ENCODE results near the gene CSNK2B. TPM values are rescaled to one million over a fixed set of nuclear protein-coding genes. Genes with fewer than 3 reads are reported as not detected.

Gene CSNK2B
- total and polyA plus RNA-seq, 9 of the 15 experiments (the other 6 are each of a cell fraction or from before 2014, with no cell fraction given) = 120 to 1,126 (median 529) TPM

DNA sequence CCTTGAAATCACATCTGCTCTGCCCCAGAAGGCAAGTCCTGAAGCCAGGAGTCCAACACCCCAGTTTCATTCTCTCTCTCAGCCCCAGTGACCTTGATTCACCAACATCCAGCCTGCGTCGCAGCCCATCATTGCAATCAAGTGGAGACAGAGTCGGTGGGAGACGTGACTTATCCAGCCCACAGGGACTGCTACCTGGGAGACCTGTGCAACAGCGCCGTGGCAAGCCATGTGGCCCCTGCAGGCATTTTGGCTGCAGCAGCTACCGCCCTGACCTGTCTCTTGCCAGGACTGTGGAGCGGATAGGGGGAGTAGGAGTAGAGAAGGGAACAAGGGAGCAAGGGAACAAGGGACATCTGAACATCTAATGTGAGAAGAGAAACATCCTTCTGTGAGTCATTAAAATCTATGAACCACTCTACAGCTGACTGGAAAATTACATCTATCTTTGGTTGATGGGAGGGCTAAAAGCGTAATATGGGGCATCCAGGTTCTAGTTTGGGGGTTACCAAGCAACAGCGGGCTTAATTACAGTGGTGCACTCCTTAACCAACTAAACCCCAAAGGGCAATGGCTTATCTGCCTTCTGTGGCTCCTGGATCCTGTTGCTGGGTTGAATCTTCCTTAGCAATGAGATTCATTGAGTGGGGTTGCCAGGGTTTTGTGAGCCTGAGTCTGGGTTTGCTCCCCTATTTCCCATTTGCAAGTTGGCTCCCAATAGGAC, 51.8 kb downstream of the CSNK2B start (continued):
- TF ChIP-seq SMAD1 (IDR thresholded peaks at IDR 0.05; ENCODE audit: low read depth, low read length, partially characterized antibody) = no peak
- no peak for TF ChIP-seq TSC22D4 (tag; IDR thresholded peaks at IDR 0.05)
- no peak for TF ChIP-seq NFE2L1 (tag; IDR thresholded peaks at IDR 0.05; ENCODE audit: borderline replicate concordance, low read depth)
- TF ChIP-seq DMBX1 (CRISPR knock-in tag; IDR thresholded peaks at IDR 0.05; ENCODE audit: borderline replicate concordance) = no peak
- TF ChIP-seq, protein P1, sequence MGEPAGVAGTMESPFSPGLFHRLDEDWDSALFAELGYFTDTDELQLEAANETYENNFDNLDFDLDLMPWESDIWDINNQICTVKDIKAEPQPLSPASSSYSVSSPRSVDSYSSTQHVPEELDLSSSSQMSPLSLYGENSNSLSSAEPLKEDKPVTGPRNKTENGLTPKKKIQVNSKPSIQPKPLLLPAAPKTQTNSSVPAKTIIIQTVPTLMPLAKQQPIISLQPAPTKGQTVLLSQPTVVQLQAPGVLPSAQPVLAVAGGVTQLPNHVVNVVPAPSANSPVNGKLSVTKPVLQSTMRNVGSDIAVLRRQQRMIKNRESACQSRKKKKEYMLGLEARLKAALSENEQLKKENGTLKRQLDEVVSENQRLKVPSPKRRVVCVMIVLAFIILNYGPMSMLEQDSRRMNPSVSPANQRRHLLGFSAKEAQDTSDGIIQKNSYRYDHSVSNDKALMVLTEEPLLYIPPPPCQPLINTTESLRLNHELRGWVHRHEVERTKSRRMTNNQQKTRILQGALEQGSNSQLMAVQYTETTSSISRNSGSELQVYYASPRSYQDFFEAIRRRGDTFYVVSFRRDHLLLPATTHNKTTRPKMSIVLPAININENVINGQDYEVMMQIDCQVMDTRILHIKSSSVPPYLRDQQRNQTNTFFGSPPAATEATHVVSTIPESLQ (CRISPR knock-in tag; IDR thresholded peaks at IDR 0.05) = no peak
- TF ChIP-seq, protein P2, sequence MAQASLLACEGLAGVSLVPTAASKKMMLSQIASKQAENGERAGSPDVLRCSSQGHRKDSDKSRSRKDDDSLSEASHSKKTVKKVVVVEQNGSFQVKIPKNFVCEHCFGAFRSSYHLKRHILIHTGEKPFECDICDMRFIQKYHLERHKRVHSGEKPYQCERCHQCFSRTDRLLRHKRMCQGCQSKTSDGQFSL (CRISPR knock-in tag; IDR thresholded peaks at IDR 0.05) = peak; percentile 35; the same call in 1 of the 2 replicates
- TF ChIP-seq, protein P2 (tag; IDR thresholded peaks at IDR 0.05) = no peak
- TF ChIP-seq, protein P3, sequence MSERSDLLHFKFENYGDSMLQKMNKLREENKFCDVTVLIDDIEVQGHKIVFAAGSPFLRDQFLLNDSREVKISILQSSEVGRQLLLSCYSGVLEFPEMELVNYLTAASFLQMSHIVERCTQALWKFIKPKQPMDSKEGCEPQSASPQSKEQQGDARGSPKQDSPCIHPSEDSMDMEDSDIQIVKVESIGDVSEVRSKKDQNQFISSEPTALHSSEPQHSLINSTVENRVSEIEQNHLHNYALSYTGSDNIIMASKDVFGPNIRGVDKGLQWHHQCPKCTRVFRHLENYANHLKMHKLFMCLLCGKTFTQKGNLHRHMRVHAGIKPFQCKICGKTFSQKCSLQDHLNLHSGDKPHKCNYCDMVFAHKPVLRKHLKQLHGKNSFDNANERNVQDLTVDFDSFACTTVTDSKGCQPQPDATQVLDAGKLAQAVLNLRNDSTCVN (CRISPR knock-in tag; IDR thresholded peaks at IDR 0.05) = no peak
- TF ChIP-seq, protein P4, sequence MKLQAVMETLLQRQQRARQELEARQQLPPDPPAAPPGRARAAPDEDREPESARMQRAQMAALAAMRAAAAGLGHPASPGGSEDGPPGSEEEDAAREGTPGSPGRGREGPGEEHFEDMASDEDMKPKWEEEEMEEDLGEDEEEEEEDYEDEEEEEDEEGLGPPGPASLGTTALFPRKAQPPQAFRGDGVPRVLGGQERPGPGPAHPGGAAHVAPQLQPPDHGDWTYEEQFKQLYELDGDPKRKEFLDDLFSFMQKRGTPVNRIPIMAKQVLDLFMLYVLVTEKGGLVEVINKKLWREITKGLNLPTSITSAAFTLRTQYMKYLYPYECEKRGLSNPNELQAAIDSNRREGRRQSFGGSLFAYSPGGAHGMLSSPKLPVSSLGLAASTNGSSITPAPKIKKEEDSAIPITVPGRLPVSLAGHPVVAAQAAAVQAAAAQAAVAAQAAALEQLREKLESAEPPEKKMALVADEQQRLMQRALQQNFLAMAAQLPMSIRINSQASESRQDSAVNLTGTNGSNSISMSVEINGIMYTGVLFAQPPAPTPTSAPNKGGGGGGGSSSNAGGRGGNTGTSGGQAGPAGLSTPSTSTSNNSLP (IDR thresholded peaks at IDR 0.05; ENCODE audit: borderline replicate concordance, low read depth, low read length) = no peak
- TF ChIP-seq, protein P5, sequence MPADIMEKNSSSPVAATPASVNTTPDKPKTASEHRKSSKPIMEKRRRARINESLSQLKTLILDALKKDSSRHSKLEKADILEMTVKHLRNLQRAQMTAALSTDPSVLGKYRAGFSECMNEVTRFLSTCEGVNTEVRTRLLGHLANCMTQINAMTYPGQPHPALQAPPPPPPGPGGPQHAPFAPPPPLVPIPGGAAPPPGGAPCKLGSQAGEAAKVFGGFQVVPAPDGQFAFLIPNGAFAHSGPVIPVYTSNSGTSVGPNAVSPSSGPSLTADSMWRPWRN (IDR thresholded peaks at IDR 0.05; ENCODE audit: low read depth) = no peak
- no peak for TF ChIP-seq ZNF282 (CRISPR knock-in tag; IDR thresholded peaks at IDR 0.05)
- TF ChIP-seq, protein P6, sequence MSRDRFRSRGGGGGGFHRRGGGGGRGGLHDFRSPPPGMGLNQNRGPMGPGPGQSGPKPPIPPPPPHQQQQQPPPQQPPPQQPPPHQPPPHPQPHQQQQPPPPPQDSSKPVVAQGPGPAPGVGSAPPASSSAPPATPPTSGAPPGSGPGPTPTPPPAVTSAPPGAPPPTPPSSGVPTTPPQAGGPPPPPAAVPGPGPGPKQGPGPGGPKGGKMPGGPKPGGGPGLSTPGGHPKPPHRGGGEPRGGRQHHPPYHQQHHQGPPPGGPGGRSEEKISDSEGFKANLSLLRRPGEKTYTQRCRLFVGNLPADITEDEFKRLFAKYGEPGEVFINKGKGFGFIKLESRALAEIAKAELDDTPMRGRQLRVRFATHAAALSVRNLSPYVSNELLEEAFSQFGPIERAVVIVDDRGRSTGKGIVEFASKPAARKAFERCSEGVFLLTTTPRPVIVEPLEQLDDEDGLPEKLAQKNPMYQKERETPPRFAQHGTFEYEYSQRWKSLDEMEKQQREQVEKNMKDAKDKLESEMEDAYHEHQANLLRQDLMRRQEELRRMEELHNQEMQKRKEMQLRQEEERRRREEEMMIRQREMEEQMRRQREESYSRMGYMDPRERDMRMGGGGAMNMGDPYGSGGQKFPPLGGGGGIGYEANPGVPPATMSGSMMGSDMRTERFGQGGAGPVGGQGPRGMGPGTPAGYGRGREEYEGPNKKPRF (IDR thresholded peaks at IDR 0.05; ENCODE audit: low read depth, low read length) = no peak
- no peak for TF ChIP-seq ZKSCAN8 (CRISPR knock-in tag; IDR thresholded peaks at IDR 0.05)
- no peak for TF ChIP-seq ZNF316 (IDR thresholded peaks at IDR 0.05)
- no peak for TF ChIP-seq ZNF217 (CRISPR knock-in tag; IDR thresholded peaks at IDR 0.05)
- no peak for TF ChIP-seq ILF3 (IDR thresholded peaks at IDR 0.05; ENCODE audit: borderline replicate concordance)
- no peak for TF ChIP-seq ZNF586 (CRISPR knock-in tag; conservative IDR thresholded peaks at IDR 0.05)
- TF ChIP-seq TAF15 (IDR thresholded peaks at IDR 0.05; ENCODE audit: low read depth, low read length) = no peak
- TF ChIP-seq XRCC5 (IDR thresholded peaks at IDR 0.05; ENCODE audit: low read depth, low read length) = 0 out of 2 replicates have a peak, but pooled peaks have one; percentile 43
